Fibroblast of lung (primary cell): ENCODE measurements around the gene STK16.

Experiments
- EZH2 ChIP-seq: IDR thresholded peaks from 2 replicates; pipeline ENCODE4 v1.5.1; 2012; ENCODE audit warnings: low read length, control low read depth, mild to moderate bottlenecking; ENCODE audit errors: missing control alignments
- TF ChIP-seq, protein P1 (sequence below), 2 donors: IDR thresholded peaks in 1 of 2; conservative IDR thresholded peaks in 1 of 2; 1 replicate in 1 of 2; 2 replicates in 1 of 2; pipeline ENCODE4 v1.5.1; 2011 to 2012; ENCODE audit warnings: low read length in 2 of 2, control low read depth in 1 of 2, inconsistent platforms in 1 of 2, low read depth in 1 of 2, mild to moderate bottlenecking in 1 of 2

DNA sequence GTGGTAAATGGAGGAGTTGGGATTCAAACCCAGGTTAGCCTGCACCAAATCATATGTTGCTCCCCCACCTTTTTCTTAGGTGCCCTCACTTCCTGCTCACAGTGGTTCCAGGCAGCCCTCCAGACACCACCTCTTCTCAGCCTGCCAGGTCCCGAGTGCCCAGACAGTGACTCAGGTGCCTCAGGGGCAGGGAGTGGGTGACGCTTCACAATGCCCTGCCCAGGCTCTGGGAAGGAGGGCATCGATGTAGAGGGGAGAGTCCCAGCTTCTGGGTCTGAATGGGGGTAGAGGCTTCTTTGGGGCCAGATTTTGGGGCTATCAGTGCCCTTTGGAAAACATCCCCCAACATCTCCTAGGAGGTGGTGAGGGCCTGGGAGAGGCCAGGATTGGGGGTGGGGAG, 28.7 kb downstream of the STK16 start:
- TF ChIP-seq, protein P1, sequence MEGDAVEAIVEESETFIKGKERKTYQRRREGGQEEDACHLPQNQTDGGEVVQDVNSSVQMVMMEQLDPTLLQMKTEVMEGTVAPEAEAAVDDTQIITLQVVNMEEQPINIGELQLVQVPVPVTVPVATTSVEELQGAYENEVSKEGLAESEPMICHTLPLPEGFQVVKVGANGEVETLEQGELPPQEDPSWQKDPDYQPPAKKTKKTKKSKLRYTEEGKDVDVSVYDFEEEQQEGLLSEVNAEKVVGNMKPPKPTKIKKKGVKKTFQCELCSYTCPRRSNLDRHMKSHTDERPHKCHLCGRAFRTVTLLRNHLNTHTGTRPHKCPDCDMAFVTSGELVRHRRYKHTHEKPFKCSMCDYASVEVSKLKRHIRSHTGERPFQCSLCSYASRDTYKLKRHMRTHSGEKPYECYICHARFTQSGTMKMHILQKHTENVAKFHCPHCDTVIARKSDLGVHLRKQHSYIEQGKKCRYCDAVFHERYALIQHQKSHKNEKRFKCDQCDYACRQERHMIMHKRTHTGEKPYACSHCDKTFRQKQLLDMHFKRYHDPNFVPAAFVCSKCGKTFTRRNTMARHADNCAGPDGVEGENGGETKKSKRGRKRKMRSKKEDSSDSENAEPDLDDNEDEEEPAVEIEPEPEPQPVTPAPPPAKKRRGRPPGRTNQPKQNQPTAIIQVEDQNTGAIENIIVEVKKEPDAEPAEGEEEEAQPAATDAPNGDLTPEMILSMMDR (conservative IDR thresholded peaks at IDR 0.05 in 1 of 2, IDR thresholded peaks at IDR 0.05 in 1 of 2; ENCODE audit: low read depth in 1 of 2, low read length in 2 of 2), result no peak
- TF ChIP-seq EZH2, result no peak
